ENCODE measurements around the gene ASPHD2.

DNA sequence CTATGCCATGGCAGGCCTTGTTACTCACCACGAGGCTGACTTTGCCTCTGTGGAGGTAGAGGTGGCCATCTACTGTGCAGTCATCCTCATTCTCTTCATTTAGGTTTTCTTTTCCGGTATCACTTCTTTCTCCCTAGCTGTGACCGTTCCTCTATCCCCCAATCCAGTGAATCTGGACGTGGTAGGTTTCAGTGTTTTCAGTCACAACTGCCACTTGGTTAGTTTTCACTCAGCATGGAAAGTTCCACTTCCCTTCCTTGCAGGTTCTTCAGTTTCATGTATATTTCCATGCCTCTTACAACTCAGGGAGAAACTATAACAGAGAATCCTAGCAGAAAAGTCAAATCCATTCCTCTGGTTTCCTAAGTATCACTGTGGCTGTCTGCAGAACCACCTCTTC lies 52.6 kb downstream of the ASPHD2 start:
- no peak for TF ChIP-seq MXI1 (conservative IDR thresholded peaks at IDR 0.05; ENCODE audit: poor library complexity, severe bottlenecking)
- no peak for TF ChIP-seq RAD21 (conservative IDR thresholded peaks at IDR 0.05)
- TF ChIP-seq POLR2AphosphoS5 (IDR thresholded peaks at IDR 0.05), result no peak
- no peak for TF ChIP-seq CTCF (IDR thresholded peaks at IDR 0.05; ENCODE audit: poor library complexity, severe bottlenecking)
- TF ChIP-seq EP300 (conservative IDR thresholded peaks at IDR 0.05; ENCODE audit: poor library complexity, severe bottlenecking), result no peak
- TF ChIP-seq TAF1 (IDR thresholded peaks at IDR 0.05; ENCODE audit: low read depth), result no peak
- no peak for TF ChIP-seq EZH2 (IDR thresholded peaks at IDR 0.05; ENCODE audit: borderline replicate concordance, insufficient read depth, low read length, poor library complexity, severe bottlenecking)
- no peak for TF ChIP-seq SMC3 (conservative IDR thresholded peaks at IDR 0.05; ENCODE audit: poor library complexity)
- TF ChIP-seq REST (IDR thresholded peaks at IDR 0.05; ENCODE audit: borderline replicate concordance), result no peak

Data from neural cell (in vitro differentiated cells).